Smooth muscle cell (in vitro differentiated cells): ENCODE measurements around the gene BEND5. TPM values are rescaled to one million over a fixed set of nuclear protein-coding genes. Genes with fewer than 3 reads are reported as not detected.
A peak's percentile ranks its signal among the peaks of the same experiment; 100 is the strongest.

Experiments
- DNase-seq: peaks from one replicate; lab custom pipeline; 2025; ENCODE audit not compliant: unreplicated experiment; lab: John Stamatoyannopoulos, UW
- H2AFZ ChIP-seq: fragments of 200-600 bp; sonication (generic); 2 replicates; pipeline ENCODE4 v1.6.0; 2016; ENCODE audit warnings: antibody characterized with exemption, low read depth, mild to moderate bottlenecking
- H3F3A ChIP-seq: fragments of 200-600 bp; sonication (generic); 2 replicates; pipeline ENCODE4 v1.6.0; 2017; ENCODE audit warnings: antibody characterized with exemption, low read depth
- H3K27ac ChIP-seq: fragments of 200-600 bp; sonication (generic); 2 replicates; pipeline ENCODE4 v1.5.1; 2016; ENCODE audit warnings: low read depth, mild to moderate bottlenecking
- H3K27me3 ChIP-seq: fragments of 200-600 bp; sonication (generic); 2 replicates; pipeline ENCODE4 v1.6.1; 2016; ENCODE audit warnings: low read depth, mild to moderate bottlenecking
- H3K36me3 ChIP-seq: fragments of 200-600 bp; sonication (generic); 2 replicates; pipeline ENCODE4 v1.5.1; 2016; ENCODE audit warnings: low read depth
- H3K4me1 ChIP-seq: fragments of 200-600 bp; sonication (generic); 2 replicates; pipeline ENCODE4 v1.5.1; 2016; ENCODE audit warnings: low read depth
- H3K4me2 ChIP-seq: fragments of 200-600 bp; sonication (generic); 2 replicates; pipeline ENCODE4 v1.6.0; 2016; ENCODE audit warnings: mild to moderate bottlenecking
- H3K4me3 ChIP-seq: fragments of 200-600 bp; sonication (generic); 2 replicates; pipeline ENCODE4 v1.5.1; 2016; ENCODE audit warnings: mild to moderate bottlenecking
- H3K79me2 ChIP-seq: fragments of 200-600 bp; sonication (generic); 2 replicates; pipeline ENCODE4 v1.6.0; 2016; ENCODE audit warnings: low read depth, mild to moderate bottlenecking
- H3K9ac ChIP-seq: fragments of 200-600 bp; sonication (generic); 2 replicates; pipeline ENCODE4 v1.6.0; 2016; ENCODE audit warnings: low read depth
- H3K9me3 ChIP-seq: fragments of 200-600 bp; sonication (generic); replicated peaks from 2 replicates; pipeline ENCODE4 v1.5.1; 2016; ENCODE audit warnings: low read depth
- H4K20me1 ChIP-seq: fragments of 200-600 bp; sonication (generic); 2 replicates; pipeline ENCODE4 v1.6.0; 2016; ENCODE audit warnings: low read depth
- CTCF ChIP-seq: fragments of 200-600 bp; sonication (generic); IDR thresholded peaks from 2 replicates; pipeline ENCODE4 v1.5.1; 2017; ENCODE audit warnings: borderline replicate concordance, mild to moderate bottlenecking, antibody characterized with exemption; ENCODE audit not compliant: insufficient read depth, poor library complexity, severe bottlenecking
- WGBS: methylation state at CpG from one replicate; pipeline ENCODE4 v1.1.7; 2016; ENCODE audit warnings: low lambda C conversion rate; 5-methylcytosine and 5-hydroxymethylcytosine counted together
- polyA plus RNA-seq: library from polyadenylated mRNA; unstranded; fragments of >200 nt; fragmentation: Nextera tagmentation; extraction: Ambion mirVana; gene quantifications from 2 replicates; pipeline ENCODE4 v1.2.1, GENCODE V29; 2016
- total RNA-seq: library from RNA; depleted of rRNA; stranded (reverse); fragments of >200 nt; gene quantifications from 2 replicates; pipeline ENCODE4 v1.2.3, GENCODE V29; 2014

Gene BEND5
- total and polyA plus RNA-seq, 2 experiments from 2014 or later = 4.0 to 10.7 TPM

DNA sequence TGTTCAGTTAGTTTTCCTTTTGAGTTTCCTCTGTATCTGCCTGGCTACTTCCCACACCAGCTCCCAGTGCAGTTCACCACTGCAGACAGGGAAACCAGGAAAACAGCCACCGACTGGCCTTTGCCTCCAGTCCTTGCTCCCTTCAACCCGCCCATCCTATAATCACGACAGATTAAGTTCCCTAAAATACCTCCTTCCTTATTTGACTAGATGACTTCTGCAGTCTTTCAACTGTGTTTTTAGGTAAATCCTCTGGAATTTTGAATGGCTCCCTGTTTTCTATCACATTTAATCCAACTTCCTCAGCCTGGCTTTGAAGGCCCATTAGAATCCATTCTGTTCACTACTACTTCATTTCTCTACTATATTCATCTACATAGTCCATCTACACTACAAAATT is 37.6 kb downstream of the BEND5 start:
- Histone ChIP-seq H3K27me3 (no peaks in the 10 kb centered on the region), H3K79me2 (no peaks in the 10 kb centered on the region), H3K36me3 (no peaks in the 10 kb centered on the region), H3K4me2 (peak overlapping the region; percentile 33), H3F3A (no peaks in the 10 kb centered on the region), H4K20me1 (no peaks in the 10 kb centered on the region), H3K9me3 (no peaks in the 10 kb centered on the region), H3K4me3 (no peak overlapping the region), H3K4me1 (no peaks in the 10 kb centered on the region), H2AFZ (no peak overlapping the region), H3K9ac (no peak overlapping the region), H3K27ac (no peak overlapping the region)
- no peak for DNase-seq
- no peak for TF ChIP-seq CTCF
- WGBS = 12% methylated on average over 3 of the region's 3 CpGs

DNA sequence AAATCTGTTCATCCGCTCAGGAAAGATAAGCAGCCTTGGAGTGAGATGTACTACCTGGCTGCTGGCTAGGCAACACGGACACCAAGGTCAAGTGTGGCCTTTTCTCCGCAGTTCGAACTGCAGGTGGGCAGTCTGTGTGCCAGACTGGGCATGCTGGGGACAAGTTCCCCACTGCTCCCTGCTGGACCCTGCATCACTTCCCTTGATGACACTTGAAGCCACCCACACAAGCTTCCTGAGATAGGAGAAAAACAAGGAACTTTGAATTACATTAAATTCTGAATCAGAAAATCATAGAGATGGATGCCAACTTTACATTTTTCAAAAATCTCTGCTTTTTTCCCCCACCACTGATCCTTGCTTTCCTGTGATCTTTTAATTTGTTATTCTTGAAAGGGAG is 38.3 kb downstream of the BEND5 start:
- TF ChIP-seq CTCF = no peak
- Histone ChIP-seq H3F3A (no peaks in the 10 kb centered on the region), H2AFZ (no peak overlapping the region), H3K27me3 (no peaks in the 10 kb centered on the region), H3K9ac (no peak overlapping the region), H3K27ac (no peak overlapping the region), H3K36me3 (no peaks in the 10 kb centered on the region), H4K20me1 (no peaks in the 10 kb centered on the region), H3K9me3 (no peaks in the 10 kb centered on the region), H3K4me2 (no peak overlapping the region), H3K4me1 (no peaks in the 10 kb centered on the region), H3K4me3 (no peak overlapping the region), H3K79me2 (no peaks in the 10 kb centered on the region)
- WGBS = 97% methylated on average over 4 of the region's 4 CpGs
- no peak for DNase-seq

GRCh38 chr1:48735796-48736195 is 40.9 kb downstream of the BEND5 start:
- Histone ChIP-seq H3K27ac (no peak overlapping the region), H3F3A (no peaks in the 10 kb centered on the region), H2AFZ (no peak overlapping the region), H3K4me2 (no peak overlapping the region), H3K79me2 (no peaks in the 10 kb centered on the region), H3K9me3 (no peaks in the 10 kb centered on the region), H3K4me1 (no peaks in the 10 kb centered on the region), H3K27me3 (no peaks in the 10 kb centered on the region), H3K4me3 (no peak overlapping the region), H3K9ac (no peak overlapping the region), H4K20me1 (no peaks in the 10 kb centered on the region), H3K36me3 (no peaks in the 10 kb centered on the region)
- no peak for DNase-seq
- WGBS = 91% methylated on average over 6 of the region's 6 CpGs
- TF ChIP-seq CTCF = no peak

- Histone ChIP-seq H3K27me3 (no peaks in the 10 kb centered on the region), H3K4me1 (no peaks in the 10 kb centered on the region), H3K36me3 (no peaks in the 10 kb centered on the region), H3K9me3 (no peaks in the 10 kb centered on the region), H3K4me2 (no peak overlapping the region), H3K4me3 (no peak overlapping the region), H3K9ac (no peak overlapping the region), H3K79me2 (no peaks in the 10 kb centered on the region), H3K27ac (no peak overlapping the region), H2AFZ (no peak overlapping the region), H4K20me1 (no peaks in the 10 kb centered on the region), H3F3A (no peaks in the 10 kb centered on the region)
- no peak for TF ChIP-seq CTCF
- WGBS = 82% methylated on average over 10 of the region's 10 CpGs
- no peak for DNase-seq
Observed at GRCh38 chr1:48730164-48730910, 46.4 kb downstream of the BEND5 start.
